H1 (cell line): ENCODE data around the gene SGK1. TPM values are rescaled to one million over a fixed set of nuclear protein-coding genes. Genes with fewer than 3 reads are reported as not detected.

ENCODE experiments used
- CTCF ChIA-PET: fragments of 300-600 bp; sonication (Branson Sonifier 250); formaldehyde crosslinking; loops from one replicate; lab custom pipeline; 2021; ENCODE audit not compliant: partially characterized antibody; lab: Charles Lee
- POLR2A ChIA-PET: fragments of 300-600 bp; sonication (Branson Sonifier 250); formaldehyde crosslinking; loops from one replicate; lab custom pipeline; 2021; ENCODE audit warnings: inconsistent platforms; ENCODE audit not compliant: partially characterized antibody; lab: Charles Lee
- DNase-seq, 2 experiments: peaks; one replicate each; pipeline versions ENCODE4 v3.0.0 to v3.0.0-alpha.2; 2010 to 2022; ENCODE audit warnings: low spot score in 2 of 2, low read depth in 1 of 2, mixed read lengths in 1 of 2
- FAIRE-seq: peaks from 2 replicates; lab custom pipeline; 2011; peaks lifted over from hg19 to GRCh38; lab: Jason Lieb, UNC
- H2AFZ ChIP-seq: 2 replicates; pipeline ENCODE4 v1.8.1; 2012; ENCODE audit warnings: low read length, inconsistent platforms
- H2AK5ac ChIP-seq: 2 replicates; pipeline ENCODE4 v1.6.1; 2013; ENCODE audit warnings: low read depth, low read length
- H2BK120ac ChIP-seq: replicated peaks from 2 replicates; pipeline ENCODE3; 2013; ENCODE audit warnings: low read depth, low read length, inconsistent platforms
- H2BK12ac ChIP-seq: 2 replicates; pipeline ENCODE4 v1.6.1; 2013; ENCODE audit warnings: low read depth, low read length
- H2BK15ac ChIP-seq: 2 replicates; pipeline ENCODE4 v1.6.1; 2013; ENCODE audit warnings: low read length
- H2BK20ac ChIP-seq: 2 replicates; pipeline ENCODE4 v1.6.1; 2013; ENCODE audit warnings: low read length
- H2BK5ac ChIP-seq: 2 replicates; pipeline ENCODE4 v1.6.1; 2013; ENCODE audit warnings: low read depth, low read length
- H3K14ac ChIP-seq: 2 replicates; pipeline ENCODE4 v1.6.1; 2013; ENCODE audit warnings: inconsistent platforms; ENCODE audit not compliant: insufficient read length
- H3K18ac ChIP-seq: 2 replicates; pipeline ENCODE4 v1.6.1; 2013; ENCODE audit warnings: low read length; ENCODE audit errors: extremely low read depth
- H3K23ac ChIP-seq: 2 replicates; pipeline ENCODE4 v1.6.1; 2013; ENCODE audit warnings: inconsistent platforms; ENCODE audit not compliant: insufficient read length
- H3K23me2 ChIP-seq: 2 replicates; pipeline ENCODE4 v1.6.1; 2013; ENCODE audit warnings: low read depth, low read length
- H3K27ac ChIP-seq: 2 replicates; pipeline ENCODE4 v1.6.1; 2011; ENCODE audit warnings: low read depth, low read length, inconsistent platforms
- H3K27me3 ChIP-seq, 4 experiments: replicated peaks in 1 of 4; 1 replicate in 1 of 4; 2 replicates in 3 of 4; pipeline versions ENCODE4 v1.6.1 to v1.8.1; 2011 to 2013; ENCODE audit warnings: low read length in 3 of 4, mild to moderate bottlenecking in 3 of 4, inconsistent platforms in 2 of 4, mixed read lengths in 2 of 4, moderate library complexity in 1 of 4; ENCODE audit not compliant: control insufficient read depth in 3 of 4, insufficient read depth in 3 of 4; ENCODE audit errors: extremely low read depth in 1 of 4
- H3K36me3 ChIP-seq, 4 experiments: 2 replicates each; pipeline versions ENCODE4 v1.6.1 to v1.8.1; 2011 to 2013; ENCODE audit warnings: mild to moderate bottlenecking in 4 of 4, low read length in 3 of 4, moderate library complexity in 2 of 4, control low read depth in 1 of 4, inconsistent platforms in 1 of 4; ENCODE audit not compliant: insufficient read depth in 4 of 4, control insufficient read depth in 2 of 4
- H3K4ac ChIP-seq: replicated peaks from 2 replicates; pipeline ENCODE3; 2013; ENCODE audit warnings: low read length, low read depth, mixed read lengths, inconsistent platforms; ENCODE audit not compliant: insufficient read length
- H3K4me1 ChIP-seq, 4 experiments: replicated peaks in 1 of 4; 1 replicate in 1 of 4; 2 replicates in 3 of 4; pipeline versions ENCODE4 v1.6.1 to v1.8.1; 2011 to 2013; ENCODE audit warnings: low read length in 3 of 4, inconsistent platforms in 2 of 4, mixed read lengths in 1 of 4; ENCODE audit not compliant: insufficient read depth in 4 of 4, control insufficient read depth in 3 of 4
- H3K4me2 ChIP-seq, 2 experiments: 2 replicates each; pipeline versions ENCODE4 v1.6.1 to v1.8.1; 2011 to 2013; ENCODE audit warnings: low read depth in 2 of 2, low read length in 2 of 2, control low read depth in 1 of 2, inconsistent platforms in 1 of 2, mild to moderate bottlenecking in 1 of 2; ENCODE audit not compliant: insufficient read depth in 1 of 2
- H3K4me3 ChIP-seq, 4 experiments: fragments of 200-600, 300-600 bp in 1 of 4; sonication (generic), shearing (Covaris generic), sonication (Bioruptor Twin) in 1 of 4; 2 replicates each; pipeline versions ENCODE4 v1.5.1 to v1.8.1; 2011 to 2016; ENCODE audit warnings: low read length in 4 of 4, low read depth in 3 of 4, control low read depth in 2 of 4, inconsistent platforms in 2 of 4, mild to moderate bottlenecking in 2 of 4, mixed read lengths in 1 of 4, moderate library complexity in 1 of 4; ENCODE audit not compliant: insufficient read depth in 2 of 4; ENCODE audit errors: extremely low read depth in 1 of 4
- H3K56ac ChIP-seq: replicated peaks from 2 replicates; pipeline ENCODE3; 2013; ENCODE audit warnings: low read depth, mild to moderate bottlenecking, mixed read lengths, low read length, inconsistent platforms; ENCODE audit not compliant: insufficient read length
- H3K79me1 ChIP-seq: 2 replicates; pipeline ENCODE4 v1.6.1; 2013; ENCODE audit warnings: low read depth, low read length, control low read depth
- H3K79me2 ChIP-seq, 2 experiments: 2 replicates each; pipeline versions ENCODE4 v1.6.1 to v1.8.1; 2012 to 2013; ENCODE audit warnings: low read length in 2 of 2, mild to moderate bottlenecking in 2 of 2, inconsistent platforms in 1 of 2; ENCODE audit not compliant: insufficient read depth in 2 of 2, control insufficient read depth in 1 of 2
- H3K9ac ChIP-seq, 4 experiments: replicated peaks in 1 of 4; 1 replicate in 1 of 4; 2 replicates in 3 of 4; pipeline versions ENCODE4 v1.6.1 to v1.8.1; 2011 to 2013; ENCODE audit warnings: low read depth in 3 of 4, low read length in 3 of 4, control low read depth in 2 of 4, mild to moderate bottlenecking in 2 of 4, moderate library complexity in 2 of 4, inconsistent platforms in 1 of 4; ENCODE audit errors: extremely low read depth in 1 of 4
- H3K9me3 ChIP-seq, 2 experiments: 2 replicates each; pipeline versions ENCODE4 v1.6.1 to v1.8.1; 2012 to 2013; ENCODE audit warnings: mild to moderate bottlenecking in 2 of 2, moderate library complexity in 2 of 2, control low read depth in 1 of 2, inconsistent platforms in 1 of 2, low read depth in 1 of 2, low read length in 1 of 2, mixed read lengths in 1 of 2; ENCODE audit not compliant: insufficient read depth in 2 of 2
- H4K20me1 ChIP-seq, 2 experiments: replicated peaks in 1 of 2; 2 replicates each; pipeline versions ENCODE3 to v1.8.1; 2011 to 2013; ENCODE audit warnings: inconsistent platforms in 2 of 2, low read length in 2 of 2, mild to moderate bottlenecking in 1 of 2; ENCODE audit not compliant: insufficient read depth in 2 of 2, control insufficient read depth in 1 of 2
- H4K5ac ChIP-seq: 2 replicates; pipeline ENCODE4 v1.6.1; 2013; ENCODE audit warnings: low read length, low read depth, mixed read lengths, inconsistent platforms; ENCODE audit not compliant: insufficient read length
- H4K8ac ChIP-seq: 2 replicates; pipeline ENCODE4 v1.8.0; 2013; ENCODE audit warnings: mild to moderate bottlenecking, moderate library complexity, low read length, inconsistent platforms; ENCODE audit not compliant: insufficient read depth; ENCODE audit errors: extremely low read depth
- H4K91ac ChIP-seq: replicated peaks from 2 replicates; pipeline ENCODE3; 2013; ENCODE audit warnings: low read length, mixed read lengths, inconsistent platforms; ENCODE audit not compliant: insufficient read length
- EP300 ChIP-seq, 2 experiments: IDR thresholded peaks; 1 replicate in 1 of 2; 2 replicates in 1 of 2; pipeline ENCODE4 v1.6.1; 2011 to 2012; ENCODE audit warnings: low read depth in 2 of 2, low read length in 2 of 2, mild to moderate bottlenecking in 2 of 2, borderline replicate concordance in 1 of 2, inconsistent platforms in 1 of 2, moderate library complexity in 1 of 2
- SIN3A ChIP-seq, 2 experiments: IDR thresholded peaks in 1 of 2; conservative IDR thresholded peaks in 1 of 2; 2 replicates each; pipeline ENCODE4 v1.6.1; 2011 to 2012; ENCODE audit warnings: low read length in 2 of 2, improper control_type of control experiment in 1 of 2, low read depth in 1 of 2, mild to moderate bottlenecking in 1 of 2
- WGBS, 2 experiments: shearing (Covaris generic) in 1 of 2; methylation state at CpG; one replicate each; pipeline versions ENCODE4 v1.1.6 to v1.1.7; 2013 to 2015; ENCODE audit warnings: low lambda C conversion rate in 2 of 2, mixed read lengths in 2 of 2, inconsistent platforms in 1 of 2, low coverage in 1 of 2, missing lambda C conversion rate in 1 of 2; ENCODE audit not compliant: insufficient replicate concordance in 2 of 2, insufficient coverage in 1 of 2, insufficient read length in 1 of 2; ENCODE audit errors: extremely low coverage in 1 of 2, missing lambda C conversion rate in 1 of 2; 5-methylcytosine and 5-hydroxymethylcytosine counted together
- polyA plus RNA-seq, 7 experiments: library from polyadenylated mRNA; depleted of rRNA in 3 of 7; stranded (reverse) in 5 of 7; unstranded in 2 of 7; fragments of >200 nt in 5 of 7; fragments of 200-250 nt in 2 of 7; gene quantifications; 1 replicate in 5 of 7; 2 replicates in 1 of 7; 4 replicates in 1 of 7; pipeline versions ENCODE4 v1.2.1 to v1.2.3, GENCODE V29; 2011 to 2013; ENCODE audit warnings: missing spikeins in 2 of 7, mixed read lengths in 2 of 7
- total RNA-seq: library from RNA; stranded (reverse); fragmentation: NEBNext Ultra II Directional; extraction: Animal tissue kit (Norgen Biotek cat#: 25700); gene quantifications from 2 replicates; pipeline ENCODE4 v1.2.1, GENCODE V29; 2021

Gene SGK1
- total and polyA plus RNA-seq, 2 of the 8 experiments (the other 6 are each of a cell fraction or from before 2014, with no cell fraction given) = 14.5 to 18.4 TPM

GRCh38 chr6:134190883-134191282 lies 127.0 kb downstream of the SGK1 start:
- Histone ChIP-seq H4K20me1 (no peaks in the 10 kb centered on the region), H3K23ac (no peak overlapping the region), H2BK5ac (no peak overlapping the region), H3K79me1 (no peaks in the 10 kb centered on the region), H3K27me3 (no peaks in the 10 kb centered on the region), H3K79me2 (no peaks in the 10 kb centered on the region), H2AFZ (no peak overlapping the region), H3K9me3 (no peaks in the 10 kb centered on the region), H4K5ac (no peak overlapping the region), H4K91ac (no peak overlapping the region), H3K36me3 (no peaks in the 10 kb centered on the region), H3K4me3 (no peak overlapping the region), H3K4me2 (no peak overlapping the region), H3K27ac (no peak overlapping the region), H3K23me2 (no peaks in the 10 kb centered on the region; the same call in 1 of the 2 replicates), H2BK20ac (no peak overlapping the region), H2BK120ac (no peak overlapping the region), H3K4me1 (peaks cover 0 to 8% (median 3%) of the 10 kb centered on the region in 4 experiments; a peak in 2 of 7 replicates), H3K4ac (no peak overlapping the region), H3K18ac (no peak overlapping the region), H3K14ac (no peak overlapping the region), H3K9ac (no peak overlapping the region), H4K8ac (no peak overlapping the region), H2AK5ac (no peak overlapping the region), H3K56ac (no peak overlapping the region), H2BK15ac (no peak overlapping the region)
- CTCF ChIA-PET = interaction anchor here (0.5 kb wide), 1 partner anchor 123 kb away, joined by 3 read pairs; no protein-coding TSS in a partner anchor
- DNase-seq = no peak
- POLR2A ChIA-PET = no interaction called here
- WGBS, 2 experiments = 91% methylated on average over 3 of the region's 3 CpGs; no CpG with 5 or more reads in 1 of the 2 experiments
- TF ChIP-seq SIN3A (conservative IDR thresholded peaks at IDR 0.05 in 1 of 2, IDR thresholded peaks at IDR 0.05 in 1 of 2; ENCODE audit: low read depth in 1 of 2, low read length in 2 of 2) (no peak), EP300 (IDR thresholded peaks at IDR 0.05; ENCODE audit: borderline replicate concordance in 1 of 2, low read depth in 2 of 2, low read length in 2 of 2) (no peak)
- TF ChIP-seq, all 59 proteins: peak for 0
- H2BK12ac ChIP-seq = no peak overlapping the region
- no peak for FAIRE-seq
